HCT116 (cell line): ENCODE data around the gene CSK. TPM values are rescaled to one million over a fixed set of nuclear protein-coding genes. Genes with fewer than 3 reads are reported as not detected.

Experiments used
- ATAC-seq: fragments of 200-7000 bp; cut with Tn5 transposase; 2 replicates; pipeline ENCODE4 v1.9.1; 2020; ENCODE audit warnings: mild to moderate bottlenecking, moderate library complexity
- BruUV-seq: library from RNA; stranded (reverse); fragments of 400-500 nt; replicated peaks from 2 replicates; lab custom pipeline; 2021; lab: Mats Ljungman, UMichigan
- CTCF ChIA-PET: fragments of 300-600 bp; sonication (Branson Sonifier 250); formaldehyde crosslinking; loops from one replicate; lab custom pipeline; 2021; ENCODE audit warnings: antibody characterized with exemption; lab: Charles Lee
- POLR2A ChIA-PET: fragments of 300-600, 350-600 bp; sonication (Branson Sonifier 250); formaldehyde crosslinking; loops from one replicate; lab custom pipeline; 2021; ENCODE audit warnings: antibody characterized with exemption; lab: Charles Lee
- RAD21 ChIA-PET, 2 experiments: fragments of 300-600 bp; sonication (Branson Sonifier 250); formaldehyde crosslinking; loops; one replicate each; lab custom pipeline; 2023; ENCODE audit warnings: low total read pairs in 2 of 2; ENCODE audit not compliant: uncharacterized antibody in 2 of 2, unreplicated experiment in 2 of 2, low non-redundant PET in 1 of 2; lab: Charles Lee
- DNase-seq: peaks from one replicate; pipeline ENCODE4 v3.0.0-alpha.2; 2010; ENCODE audit warnings: low read depth, low spot score
- H2AFZ ChIP-seq: fragments of 200-600 bp; shearing (Covaris generic), sonication (generic); 2 replicates; pipeline ENCODE4 v1.6.1; 2017; ENCODE audit warnings: low read depth, mixed run types, mixed read lengths, antibody characterized with exemption, low read length; ENCODE audit not compliant: poor library complexity, severe bottlenecking
- H3K27ac ChIP-seq: 2 replicates; pipeline ENCODE4 v1.5.1; 2012; ENCODE audit warnings: low read depth, low read length
- H3K27me3 ChIP-seq: fragments of 200-600 bp; sonication (generic); 2 replicates; pipeline ENCODE4 v1.6.1; 2016; ENCODE audit warnings: mixed run types, low read length, mixed read lengths; ENCODE audit not compliant: insufficient read depth
- H3K36me3 ChIP-seq, 2 experiments: fragments of 200-500 bp in 1 of 2; fragments of 200-600 bp in 1 of 2; sonication (Bioruptor generic) in 1 of 2; sonication (generic) in 1 of 2; 2 replicates each; pipeline versions ENCODE4 v1.5.1 to v1.6.1; 2014 to 2016; ENCODE audit warnings: low read length in 2 of 2, inconsistent platforms in 1 of 2, mixed read lengths in 1 of 2, mixed run types in 1 of 2; ENCODE audit not compliant: insufficient read depth in 2 of 2, control insufficient read depth in 1 of 2
- H3K4me1 ChIP-seq, 2 experiments: fragments of 200-600 bp in 1 of 2; sonication (generic) in 1 of 2; 2 replicates each; pipeline versions ENCODE4 v1.5.1 to v1.6.1; 2012 to 2017; ENCODE audit warnings: low read length in 2 of 2, inconsistent platforms in 1 of 2, mild to moderate bottlenecking in 1 of 2, mixed read lengths in 1 of 2, mixed run types in 1 of 2, moderate library complexity in 1 of 2; ENCODE audit not compliant: insufficient read depth in 2 of 2, control insufficient read depth in 1 of 2
- H3K4me2 ChIP-seq: fragments of 200-600 bp; sonication (generic); 2 replicates; pipeline ENCODE4 v1.6.1; 2017; ENCODE audit warnings: mixed run types, low read length, mixed read lengths
- H3K4me3 ChIP-seq, 2 experiments: fragments of 200-600 bp in 1 of 2; sonication (generic) in 1 of 2; replicated peaks in 1 of 2; 2 replicates each; pipeline ENCODE4 v1.5.1; 2011 to 2016; ENCODE audit warnings: low read length in 2 of 2, control low read depth in 1 of 2, low read depth in 1 of 2, mild to moderate bottlenecking in 1 of 2, mixed read lengths in 1 of 2, mixed run types in 1 of 2
- H3K79me2 ChIP-seq: fragments of 200-600 bp; sonication (generic); 2 replicates; pipeline ENCODE4 v1.6.1; 2017; ENCODE audit warnings: mild to moderate bottlenecking, mixed run types, low read length, moderate library complexity, mixed read lengths; ENCODE audit not compliant: insufficient read depth
- H3K9ac ChIP-seq: fragments of 200-600 bp; sonication (generic); 2 replicates; pipeline ENCODE4 v1.6.1; 2016; ENCODE audit warnings: low read length, mixed read lengths
- H3K9me2 ChIP-seq: fragments of 200-600 bp; sonication (generic), shearing (Covaris generic); 2 replicates; pipeline ENCODE4 v1.6.1; 2017; ENCODE audit warnings: mixed run types, mild to moderate bottlenecking, moderate library complexity; ENCODE audit not compliant: insufficient read depth
- H3K9me3 ChIP-seq, 2 experiments: fragments of 200-500 bp in 1 of 2; fragments of 200-600 bp in 1 of 2; sonication (Bioruptor generic) in 1 of 2; sonication (generic) in 1 of 2; 2 replicates each; pipeline ENCODE4 v1.6.1; 2014 to 2017; ENCODE audit warnings: low read length in 2 of 2, mixed read lengths in 2 of 2, inconsistent platforms in 1 of 2, low read depth in 1 of 2, mild to moderate bottlenecking in 1 of 2, mixed run types in 1 of 2, moderate library complexity in 1 of 2; ENCODE audit not compliant: control insufficient read depth in 1 of 2, insufficient read depth in 1 of 2
- H4K20me1 ChIP-seq: fragments of 200-600 bp; sonication (generic), shearing (Covaris generic); 2 replicates; pipeline ENCODE4 v1.6.1; 2017; ENCODE audit warnings: mixed run types, mild to moderate bottlenecking, moderate library complexity; ENCODE audit not compliant: insufficient read depth
- CBX3 ChIP-seq: IDR thresholded peaks from 2 replicates; pipeline ENCODE4 v1.6.1; 2012; ENCODE audit warnings: low read depth
- CEBPB ChIP-seq: IDR thresholded peaks from 2 replicates; pipeline ENCODE4 v1.6.1; 2012; ENCODE audit warnings: low read depth
- EZH2 ChIP-seq: fragments of 200-600 bp; sonication (generic); IDR thresholded peaks from 2 replicates; pipeline ENCODE4 v1.6.1; 2017; ENCODE audit warnings: antibody characterized with exemption, mixed run types
- EZH2phosphoT487 ChIP-seq: fragments of 200-600 bp; IDR thresholded peaks from 2 replicates; pipeline ENCODE4 v1.6.1; 2018; ENCODE audit warnings: antibody characterized with exemption, borderline replicate concordance
- POLR2A ChIP-seq: IDR thresholded peaks from 2 replicates; pipeline ENCODE4 v1.7.0; 2011; ENCODE audit warnings: borderline replicate concordance; ENCODE audit not compliant: insufficient read depth, insufficient read length; ENCODE audit errors: extremely low read depth
- SIN3A ChIP-seq: IDR thresholded peaks from 2 replicates; pipeline ENCODE4 v1.6.1; 2012; ENCODE audit warnings: low read depth
- YY1 ChIP-seq: IDR thresholded peaks from 2 replicates; pipeline ENCODE4 v1.6.1; 2011; ENCODE audit warnings: low read length, low read depth, moderate library complexity, mild to moderate bottlenecking; ENCODE audit not compliant: insufficient replicate concordance; ENCODE audit errors: extremely low read depth
- ZFX ChIP-seq: fragments of 450-650 bp; IDR thresholded peaks from 2 replicates; pipeline ENCODE4 v1.6.1; 2017
- intact Hi-C: fragments of 100-400 bp; cut with micrococcal nuclease; formaldehyde crosslinking; loops from 2 replicates; pipeline ENCODE4 v1.10.0; 2022
- total RNA-seq: library from RNA; stranded (reverse); gene quantifications from one replicate; pipeline ENCODE4 v1.2.1, GENCODE V29; 2021; ENCODE audit not compliant: unreplicated experiment
- TF ChIP-seq, protein P1 (sequence below): IDR thresholded peaks from 2 replicates; pipeline ENCODE4 v1.6.1; 2012
- TF ChIP-seq, protein P2 (sequence below): IDR thresholded peaks from 2 replicates; pipeline ENCODE4 v1.6.1; 2012; ENCODE audit warnings: low read depth

The CSK gene
- total RNA-seq, 1 experiment from 2014 or later, result 72.2 TPM

DNA sequence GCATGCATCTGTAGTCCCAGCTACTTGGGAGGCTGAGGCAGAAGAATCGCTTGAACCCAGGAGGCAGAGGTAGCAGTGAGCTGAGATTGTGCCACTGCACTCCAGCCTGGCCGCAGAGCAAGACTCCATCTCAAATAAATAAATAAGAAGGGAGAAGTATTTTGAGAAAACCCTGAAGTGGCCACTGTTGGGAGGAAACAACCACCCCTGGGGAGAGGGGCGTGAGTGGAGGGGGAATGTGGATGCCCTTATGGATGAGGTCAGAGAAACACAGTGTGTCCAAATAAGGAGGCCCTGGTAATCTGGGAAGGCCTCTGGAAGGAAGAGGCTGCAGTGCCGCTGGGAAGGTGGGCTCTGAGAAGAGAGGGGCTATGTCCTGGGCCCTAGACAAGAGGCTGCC, 40.4 kb downstream of the CSK start:
- ChIA-PET POLR2A (no interaction called here), CTCF (no interaction called here)
- no TSS peak for BruUV-seq

More for the DNA sequence above, 40.4 kb downstream of the CSK start:
- DNase-seq, result no peak
- H3K4me1 ChIP-seq, result peaks cover 14 to 23% of the 10 kb centered on the region in 2 experiments
- no peak overlapping the region for H3K27ac ChIP-seq
- no peaks in the 10 kb centered on the region for H3K79me2 ChIP-seq
- no peak overlapping the region for H3K4me3 ChIP-seq
- no peaks in the 10 kb centered on the region for H3K36me3 ChIP-seq
- no peak for ATAC-seq
- H3K9me2 ChIP-seq, result no peaks in the 10 kb centered on the region
- no peaks in the 10 kb centered on the region for H3K9me3 ChIP-seq
- RAD21 ChIA-PET, result no interaction called here
- no peaks in the 10 kb centered on the region for H4K20me1 ChIP-seq
- H3K9ac ChIP-seq, result no peak overlapping the region
- intact Hi-C loops, result no loop called here
- TF ChIP-seq ZFX (no peak), CEBPB (no peak), SIN3A (no peak), EZH2phosphoT487 (no peak), CBX3 (no peak), EZH2 (no peak), YY1 (no peak), POLR2A (no peak)
- TF ChIP-seq, protein P1, sequence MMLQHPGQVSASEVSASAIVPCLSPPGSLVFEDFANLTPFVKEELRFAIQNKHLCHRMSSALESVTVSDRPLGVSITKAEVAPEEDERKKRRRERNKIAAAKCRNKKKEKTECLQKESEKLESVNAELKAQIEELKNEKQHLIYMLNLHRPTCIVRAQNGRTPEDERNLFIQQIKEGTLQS, result no peak
- TF ChIP-seq, protein P2, sequence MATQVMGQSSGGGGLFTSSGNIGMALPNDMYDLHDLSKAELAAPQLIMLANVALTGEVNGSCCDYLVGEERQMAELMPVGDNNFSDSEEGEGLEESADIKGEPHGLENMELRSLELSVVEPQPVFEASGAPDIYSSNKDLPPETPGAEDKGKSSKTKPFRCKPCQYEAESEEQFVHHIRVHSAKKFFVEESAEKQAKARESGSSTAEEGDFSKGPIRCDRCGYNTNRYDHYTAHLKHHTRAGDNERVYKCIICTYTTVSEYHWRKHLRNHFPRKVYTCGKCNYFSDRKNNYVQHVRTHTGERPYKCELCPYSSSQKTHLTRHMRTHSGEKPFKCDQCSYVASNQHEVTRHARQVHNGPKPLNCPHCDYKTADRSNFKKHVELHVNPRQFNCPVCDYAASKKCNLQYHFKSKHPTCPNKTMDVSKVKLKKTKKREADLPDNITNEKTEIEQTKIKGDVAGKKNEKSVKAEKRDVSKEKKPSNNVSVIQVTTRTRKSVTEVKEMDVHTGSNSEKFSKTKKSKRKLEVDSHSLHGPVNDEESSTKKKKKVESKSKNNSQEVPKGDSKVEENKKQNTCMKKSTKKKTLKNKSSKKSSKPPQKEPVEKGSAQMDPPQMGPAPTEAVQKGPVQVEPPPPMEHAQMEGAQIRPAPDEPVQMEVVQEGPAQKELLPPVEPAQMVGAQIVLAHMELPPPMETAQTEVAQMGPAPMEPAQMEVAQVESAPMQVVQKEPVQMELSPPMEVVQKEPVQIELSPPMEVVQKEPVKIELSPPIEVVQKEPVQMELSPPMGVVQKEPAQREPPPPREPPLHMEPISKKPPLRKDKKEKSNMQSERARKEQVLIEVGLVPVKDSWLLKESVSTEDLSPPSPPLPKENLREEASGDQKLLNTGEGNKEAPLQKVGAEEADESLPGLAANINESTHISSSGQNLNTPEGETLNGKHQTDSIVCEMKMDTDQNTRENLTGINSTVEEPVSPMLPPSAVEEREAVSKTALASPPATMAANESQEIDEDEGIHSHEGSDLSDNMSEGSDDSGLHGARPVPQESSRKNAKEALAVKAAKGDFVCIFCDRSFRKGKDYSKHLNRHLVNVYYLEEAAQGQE, result no peak
- H3K4me2 ChIP-seq, result no peak overlapping the region
- peaks cover 5% of the 10 kb centered on the region; the same call in 1 of the 2 replicates for H3K27me3 ChIP-seq
- H2AFZ ChIP-seq, result no peak overlapping the region
